ENCODE data around the gene MAB21L4. TPM values are rescaled to one million over a fixed set of nuclear protein-coding genes. Genes with fewer than 3 reads are reported as not detected.

MAB21L4 gene
- polyA plus RNA-seq, 4 donors: 3.8 to 29.3 (median 9.1) TPM

GRCh38 chr2:240900141-240900860, 4.3 kb upstream of the MAB21L4 start:
- DNase-seq (no peak), FAIRE-seq (no peak)
- WGBS, 3 donors: 84 to 89% (median 86%) methylated on average over 26 to 27 of the region's 27 CpGs
- Histone ChIP-seq H3K27me3 (ENCODE audit: control insufficient read depth in 3 of 3, insufficient read depth in 3 of 3, low read length in 3 of 3) (no peaks in the 10 kb centered on the region), H3K27ac (ENCODE audit: low read depth in 1 of 3, low read length in 2 of 3) (no peak overlapping the region), H3K36me3 (ENCODE audit: control insufficient read depth in 3 of 3, insufficient read depth in 2 of 3, low read depth in 1 of 3, low read length in 3 of 3) (peaks cover 0 to 4% (median 0%) of the 10 kb centered on the region in 3 donors), H3K4me1 (ENCODE audit: control insufficient read depth in 3 of 3, insufficient read depth in 2 of 3, low read depth in 1 of 3, low read length in 2 of 3) (peaks cover 0 to 39% (median 3%) of the 10 kb centered on the region in 3 donors), H3K4me3 (ENCODE audit: low read depth in 1 of 3, low read length in 3 of 3) (no peak overlapping the region), H3K9me3 (ENCODE audit: control insufficient read depth in 2 of 2, insufficient read depth in 1 of 2, low read depth in 1 of 2, low read length in 1 of 2) (peaks cover 0 to 11% of the 10 kb centered on the region in 2 donors)

DNA sequence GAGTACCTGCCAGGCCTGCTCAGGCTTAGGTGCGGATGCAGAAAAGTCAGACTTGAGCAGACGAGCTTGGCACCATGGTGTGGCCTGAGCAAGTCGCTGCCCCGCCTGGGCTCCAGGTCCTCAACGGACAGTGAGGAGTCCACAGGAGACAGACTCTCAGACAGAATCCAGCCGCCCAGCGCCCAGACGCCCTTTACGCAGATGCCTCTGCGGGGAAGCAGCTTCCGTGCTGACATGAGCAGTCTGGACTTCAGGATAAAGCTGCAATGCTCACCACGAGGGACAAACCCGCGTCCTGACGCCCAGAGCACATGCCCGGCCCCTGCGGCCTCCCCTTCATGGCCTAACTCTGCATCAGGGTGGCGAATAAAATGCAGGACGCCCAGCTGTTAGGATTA, 3.5 kb upstream of the MAB21L4 start:
- FAIRE-seq: no peak
- peaks cover 0 to 30% (median 3%) of the 10 kb centered on the region in 3 donors for H3K4me1 ChIP-seq (ENCODE audit: control insufficient read depth in 3 of 3, insufficient read depth in 2 of 3, low read depth in 1 of 3, low read length in 2 of 3)
- H3K27me3 ChIP-seq (ENCODE audit: control insufficient read depth in 3 of 3, insufficient read depth in 3 of 3, low read length in 3 of 3): no peaks in the 10 kb centered on the region
- WGBS, 3 donors: 88 to 92% (median 91%) methylated on average over 19 of the region's 19 CpGs
- peaks cover 0 to 6% (median 0%) of the 10 kb centered on the region in 3 donors for H3K36me3 ChIP-seq (ENCODE audit: control insufficient read depth in 3 of 3, insufficient read depth in 2 of 3, low read depth in 1 of 3, low read length in 3 of 3)
- peaks cover 0 to 11% of the 10 kb centered on the region in 2 donors for H3K9me3 ChIP-seq (ENCODE audit: control insufficient read depth in 2 of 2, insufficient read depth in 1 of 2, low read depth in 1 of 2, low read length in 1 of 2)
- no peak overlapping the region for H3K27ac ChIP-seq (ENCODE audit: low read depth in 1 of 3, low read length in 2 of 3)
- no peak for DNase-seq
- no peak overlapping the region for H3K4me3 ChIP-seq (ENCODE audit: low read depth in 1 of 3, low read length in 3 of 3)

DNA sequence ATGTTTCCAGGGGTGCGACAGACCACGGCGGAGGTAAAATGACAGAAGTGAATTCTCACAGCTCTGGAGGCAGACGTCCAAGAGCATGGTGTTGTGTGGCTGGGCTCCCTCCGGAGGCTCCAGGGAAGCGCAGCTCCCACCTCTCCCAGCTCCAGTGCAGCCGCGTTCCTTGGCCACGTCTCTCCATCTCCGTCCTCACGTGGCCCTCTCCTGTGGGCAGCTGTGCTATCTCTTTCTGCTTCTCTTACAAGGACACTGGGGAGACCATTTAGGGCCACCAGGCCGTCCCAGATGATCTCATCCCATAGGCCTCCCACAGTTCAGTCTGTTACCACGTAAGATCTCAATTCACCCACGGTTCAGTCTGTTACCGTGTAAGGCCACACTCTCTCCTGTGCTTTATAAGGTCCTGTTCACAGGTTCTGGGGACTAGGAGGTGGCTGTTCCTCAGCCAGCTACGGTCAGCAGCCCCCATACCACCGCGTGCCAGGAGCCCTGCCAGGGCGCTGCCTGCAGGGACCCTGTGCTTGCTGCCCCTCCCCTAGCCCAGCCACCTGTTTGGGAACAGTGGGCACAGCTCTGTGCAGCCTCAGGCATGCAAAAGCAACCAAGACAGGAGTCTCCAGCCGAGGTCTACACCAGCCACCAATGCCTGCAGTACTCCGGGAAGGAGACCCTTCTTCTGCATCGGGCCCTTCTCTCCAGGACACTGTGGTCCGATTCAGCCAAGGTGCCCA, 2.9 kb upstream of the MAB21L4 start:
- Histone ChIP-seq H3K4me1 (ENCODE audit: control insufficient read depth in 3 of 3, insufficient read depth in 2 of 3, low read depth in 1 of 3, low read length in 2 of 3) (peaks cover 0 to 34% (median 3%) of the 10 kb centered on the region in 3 donors), H3K27ac (ENCODE audit: low read depth in 1 of 3, low read length in 2 of 3) (peak overlapping the region in 1 of 3 donors; percentile 44), H3K9me3 (ENCODE audit: control insufficient read depth in 2 of 2, insufficient read depth in 1 of 2, low read depth in 1 of 2, low read length in 1 of 2) (peaks cover 0 to 11% of the 10 kb centered on the region in 2 donors), H3K27me3 (ENCODE audit: control insufficient read depth in 3 of 3, insufficient read depth in 3 of 3, low read length in 3 of 3) (no peaks in the 10 kb centered on the region), H3K36me3 (ENCODE audit: control insufficient read depth in 3 of 3, insufficient read depth in 2 of 3, low read depth in 1 of 3, low read length in 3 of 3) (peaks cover 0 to 6% (median 0%) of the 10 kb centered on the region in 3 donors), H3K4me3 (ENCODE audit: low read depth in 1 of 3, low read length in 3 of 3) (no peak overlapping the region)
- no peak for FAIRE-seq
- WGBS, 3 donors: 74 to 87% (median 77%) methylated on average over 23 of the region's 23 CpGs
- DNase-seq: no peak

- FAIRE-seq (no peak), DNase-seq (peak; percentile 45 to 55)
- H3K27ac ChIP-seq (ENCODE audit: low read depth in 1 of 3, low read length in 2 of 3): peak overlapping the region in 1 of 3 donors; percentile 44
- H3K4me3 ChIP-seq (ENCODE audit: low read depth in 1 of 3, low read length in 3 of 3): no peak overlapping the region
- 40 to 60% (median 55%) methylated on average over 15 to 17 of the region's 17 CpGs for WGBS, 3 donors
- no peaks in the 10 kb centered on the region for H3K27me3 ChIP-seq (ENCODE audit: control insufficient read depth in 3 of 3, insufficient read depth in 3 of 3, low read length in 3 of 3)
- peaks cover 0 to 11% of the 10 kb centered on the region in 2 donors for H3K9me3 ChIP-seq (ENCODE audit: control insufficient read depth in 2 of 2, insufficient read depth in 1 of 2, low read depth in 1 of 2, low read length in 1 of 2)
- H3K4me1 ChIP-seq (ENCODE audit: control insufficient read depth in 3 of 3, insufficient read depth in 2 of 3, low read depth in 1 of 3, low read length in 2 of 3): peaks cover 0 to 41% (median 3%) of the 10 kb centered on the region in 3 donors
- peaks cover 0 to 6% (median 0%) of the 10 kb centered on the region in 3 donors for H3K36me3 ChIP-seq (ENCODE audit: control insufficient read depth in 3 of 3, insufficient read depth in 2 of 3, low read depth in 1 of 3, low read length in 3 of 3)
Measured at GRCh38 chr2:240898108-240898730, 2.3 kb upstream of the MAB21L4 start.

DNA sequence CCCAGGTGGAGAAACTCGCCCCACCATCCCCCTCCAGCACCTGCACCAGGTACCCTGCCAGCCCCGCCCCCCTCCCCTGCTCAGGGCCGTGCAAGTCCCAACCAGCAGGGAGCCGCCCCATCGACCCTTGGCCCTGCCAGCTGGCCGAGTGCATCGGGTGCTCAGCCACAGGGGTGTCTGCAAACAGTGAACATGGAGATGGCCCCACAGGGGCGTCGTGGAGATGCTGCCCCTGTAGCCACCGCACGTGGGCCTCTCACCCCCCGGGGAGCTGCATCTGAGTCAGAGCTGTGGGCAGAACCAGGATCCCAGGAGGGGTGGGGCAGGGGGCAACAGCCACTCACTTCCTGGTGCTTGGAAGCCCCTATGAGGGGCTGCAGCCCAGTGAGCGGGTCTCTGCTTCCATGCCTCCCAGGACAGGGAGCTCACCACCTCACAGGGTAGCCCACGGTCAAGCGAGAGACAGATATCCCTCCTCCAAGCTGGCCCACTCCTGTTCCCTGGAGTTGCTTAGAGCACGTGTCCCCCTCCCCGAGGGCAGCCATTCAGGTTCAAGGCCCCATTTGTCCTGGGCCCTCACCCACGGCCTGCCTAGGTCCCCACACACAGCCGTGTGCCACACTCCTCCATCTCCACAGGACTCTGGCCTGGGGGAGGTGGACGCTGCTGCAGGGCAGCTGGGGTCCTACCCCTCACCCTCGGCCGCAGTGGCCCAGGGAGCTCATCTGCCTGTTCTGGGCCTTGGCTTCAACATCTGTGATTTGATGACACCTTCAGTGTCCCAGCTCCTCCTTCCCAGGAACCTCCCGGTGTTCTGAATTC, 1.1 kb upstream of the MAB21L4 start:
- DNase-seq (peak; percentile 90 to 93), FAIRE-seq (no peak)
- peak overlapping the region in 1 of 3 donors; percentile 38 for H3K4me3 ChIP-seq (ENCODE audit: low read depth in 1 of 3, low read length in 3 of 3)
- 32 to 55% (median 44%) methylated on average over 17 to 23 of the region's 23 CpGs for WGBS, 3 donors
- H3K27ac ChIP-seq (ENCODE audit: low read depth in 1 of 3, low read length in 2 of 3): peak overlapping the region in 1 of 3 donors; percentile 78
- peaks cover 0 to 6% (median 0%) of the 10 kb centered on the region in 3 donors for H3K36me3 ChIP-seq (ENCODE audit: control insufficient read depth in 3 of 3, insufficient read depth in 2 of 3, low read depth in 1 of 3, low read length in 3 of 3)
- H3K4me1 ChIP-seq (ENCODE audit: control insufficient read depth in 3 of 3, insufficient read depth in 2 of 3, low read depth in 1 of 3, low read length in 2 of 3): peaks cover 0 to 39% (median 3%) of the 10 kb centered on the region in 3 donors
- peaks cover 0 to 11% of the 10 kb centered on the region in 2 donors for H3K9me3 ChIP-seq (ENCODE audit: control insufficient read depth in 2 of 2, insufficient read depth in 1 of 2, low read depth in 1 of 2, low read length in 1 of 2)
- no peaks in the 10 kb centered on the region for H3K27me3 ChIP-seq (ENCODE audit: control insufficient read depth in 3 of 3, insufficient read depth in 3 of 3, low read length in 3 of 3)

GRCh38 chr2:240896394-240896793, 438 bp upstream of the MAB21L4 start:
- peaks cover 0 to 44% (median 3%) of the 10 kb centered on the region in 3 donors for H3K4me1 ChIP-seq (ENCODE audit: control insufficient read depth in 3 of 3, insufficient read depth in 2 of 3, low read depth in 1 of 3, low read length in 2 of 3)
- H3K36me3 ChIP-seq (ENCODE audit: control insufficient read depth in 3 of 3, insufficient read depth in 2 of 3, low read depth in 1 of 3, low read length in 3 of 3): peaks cover 0 to 9% (median 0%) of the 10 kb centered on the region in 3 donors
- peak overlapping the region in 2 of 3 donors; percentile 12 to 38 for H3K4me3 ChIP-seq (ENCODE audit: low read depth in 1 of 3, low read length in 3 of 3)
- peaks cover 0 to 9% of the 10 kb centered on the region in 2 donors for H3K9me3 ChIP-seq (ENCODE audit: control insufficient read depth in 2 of 2, insufficient read depth in 1 of 2, low read depth in 1 of 2, low read length in 1 of 2)
- no peaks in the 10 kb centered on the region for H3K27me3 ChIP-seq (ENCODE audit: control insufficient read depth in 3 of 3, insufficient read depth in 3 of 3, low read length in 3 of 3)
- no peak for FAIRE-seq
- peak overlapping the region in 1 of 3 donors; percentile 78 for H3K27ac ChIP-seq (ENCODE audit: low read depth in 1 of 3, low read length in 2 of 3)
- no peak for DNase-seq
- 24 to 54% (median 31%) methylated on average over 3 to 7 of the region's 7 CpGs for WGBS, 3 donors

DNA sequence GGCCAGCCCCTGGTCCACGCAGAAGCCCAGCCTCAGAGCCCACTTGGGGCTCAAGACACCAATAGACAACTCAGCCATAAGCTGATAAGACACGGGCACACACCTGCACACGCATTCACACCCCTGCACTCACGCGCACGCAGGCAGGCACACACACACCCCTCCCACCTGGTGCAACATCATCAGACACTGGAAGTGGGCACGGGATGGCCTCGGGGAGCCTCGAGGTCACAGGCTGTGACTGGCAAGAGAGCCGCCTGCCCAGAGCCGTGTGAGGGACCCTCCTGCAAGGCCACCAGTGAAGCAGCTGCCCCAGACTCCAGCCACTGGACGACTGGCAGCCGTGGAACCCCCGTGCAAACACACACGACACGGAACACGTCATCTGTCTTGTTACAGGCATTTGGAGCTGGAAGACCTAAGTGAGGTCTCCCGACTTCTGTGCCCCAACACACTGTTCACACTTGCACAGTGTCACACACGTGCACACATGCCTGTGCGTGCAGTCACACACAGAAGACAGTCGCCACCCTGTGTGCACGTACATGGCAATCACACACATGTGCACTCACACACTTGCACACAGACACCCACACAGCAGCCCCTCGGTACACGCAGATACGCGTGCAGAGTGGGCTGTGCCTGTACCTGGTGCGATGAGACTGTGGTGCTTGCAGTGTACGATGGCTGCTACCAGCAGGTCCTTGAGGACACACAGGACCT, 959 bp downstream of the MAB21L4 start:
- Histone ChIP-seq H3K4me1 (ENCODE audit: control insufficient read depth in 3 of 3, insufficient read depth in 2 of 3, low read depth in 1 of 3, low read length in 2 of 3) (peaks cover 0 to 46% (median 3%) of the 10 kb centered on the region in 3 donors), H3K9me3 (ENCODE audit: control insufficient read depth in 2 of 2, insufficient read depth in 1 of 2, low read depth in 1 of 2, low read length in 1 of 2) (no peaks in the 10 kb centered on the region), H3K27me3 (ENCODE audit: control insufficient read depth in 3 of 3, insufficient read depth in 3 of 3, low read length in 3 of 3) (no peaks in the 10 kb centered on the region), H3K27ac (ENCODE audit: low read depth in 1 of 3, low read length in 2 of 3) (no peak overlapping the region), H3K36me3 (ENCODE audit: control insufficient read depth in 3 of 3, insufficient read depth in 2 of 3, low read depth in 1 of 3, low read length in 3 of 3) (peaks cover 0 to 23% (median 0%) of the 10 kb centered on the region in 3 donors), H3K4me3 (ENCODE audit: low read depth in 1 of 3, low read length in 3 of 3) (peak overlapping the region in 2 of 3 donors; percentile 1 to 38)
- WGBS, 3 donors: 19 to 74% (median 51%) methylated on average over 28 of the region's 28 CpGs
- FAIRE-seq (no peak), DNase-seq (no peak)
